Measurements from ENCODE around the gene CASKIN2. TPM values are rescaled to one million over a fixed set of nuclear protein-coding genes. Genes with fewer than 3 reads are reported as not detected.

Gene CASKIN2
- total RNA-seq, 2 experiments from 2014 or later: 1.0 to 1.1 TPM

DNA sequence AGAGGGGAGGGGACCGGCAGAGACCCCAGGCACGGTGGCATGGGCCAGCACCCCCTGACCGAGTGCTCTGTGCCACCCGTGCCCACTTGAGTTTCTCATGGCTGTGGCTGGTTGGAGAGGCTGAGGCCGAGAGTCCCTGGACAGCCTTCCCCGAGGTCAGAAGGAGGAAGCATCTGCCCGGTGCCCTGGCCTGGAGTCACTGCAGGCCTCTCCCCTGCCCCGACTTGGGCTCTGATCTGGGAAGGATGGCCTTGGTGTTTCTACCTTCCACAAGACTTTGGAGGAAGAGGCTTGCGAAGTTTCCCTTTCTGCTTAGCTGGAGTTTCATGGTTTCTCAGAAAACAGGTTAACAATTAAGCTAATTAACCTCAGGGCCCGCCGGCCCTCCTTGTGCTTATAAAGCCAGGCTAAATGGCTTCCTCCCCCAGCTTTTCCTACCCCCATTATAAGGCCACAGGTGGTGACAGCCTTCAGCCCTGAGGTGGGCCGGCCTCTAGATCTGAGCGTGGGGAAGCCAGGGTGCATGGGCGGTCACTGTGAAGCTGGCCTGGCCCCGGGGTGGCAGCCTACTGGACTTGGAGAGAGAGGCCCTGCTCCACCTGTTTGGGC is 27.5 kb upstream of the CASKIN2 start:
- Mint-ChIP-seq H3K27me3 (ENCODE audit: low read depth) (no peaks in the 10 kb centered on the region), H3K4me3 (no peak overlapping the region), H3K4me1 (ENCODE audit: low read depth) (no peaks in the 10 kb centered on the region), H3K27ac (no peak overlapping the region), H3K36me3 (ENCODE audit: low read depth) (peaks cover 1% of the 10 kb centered on the region), H3K9me3 (no peaks in the 10 kb centered on the region)
- DNase-seq: no peak
- intact Hi-C loops (cut with micrococcal nuclease): no loop called here
- CTCF ChIA-PET: interaction anchor here (1.0 kb wide), 1 partner anchor 15 kb away, joined by 3 read pairs; no protein-coding TSS in a partner anchor

- Mint-ChIP-seq H3K27me3 (ENCODE audit: low read depth) (no peaks in the 10 kb centered on the region), H3K36me3 (ENCODE audit: low read depth) (peaks cover 1% of the 10 kb centered on the region), H3K27ac (no peak overlapping the region), H3K4me1 (ENCODE audit: low read depth) (no peaks in the 10 kb centered on the region), H3K4me3 (no peak overlapping the region), H3K9me3 (no peaks in the 10 kb centered on the region)
- intact Hi-C loops (cut with micrococcal nuclease): no loop called here
- no peak for DNase-seq
- CTCF ChIA-PET: no interaction called here
Observed at GRCh38 chr17:75542229-75542628, 26.9 kb upstream of the CASKIN2 start.

DNA sequence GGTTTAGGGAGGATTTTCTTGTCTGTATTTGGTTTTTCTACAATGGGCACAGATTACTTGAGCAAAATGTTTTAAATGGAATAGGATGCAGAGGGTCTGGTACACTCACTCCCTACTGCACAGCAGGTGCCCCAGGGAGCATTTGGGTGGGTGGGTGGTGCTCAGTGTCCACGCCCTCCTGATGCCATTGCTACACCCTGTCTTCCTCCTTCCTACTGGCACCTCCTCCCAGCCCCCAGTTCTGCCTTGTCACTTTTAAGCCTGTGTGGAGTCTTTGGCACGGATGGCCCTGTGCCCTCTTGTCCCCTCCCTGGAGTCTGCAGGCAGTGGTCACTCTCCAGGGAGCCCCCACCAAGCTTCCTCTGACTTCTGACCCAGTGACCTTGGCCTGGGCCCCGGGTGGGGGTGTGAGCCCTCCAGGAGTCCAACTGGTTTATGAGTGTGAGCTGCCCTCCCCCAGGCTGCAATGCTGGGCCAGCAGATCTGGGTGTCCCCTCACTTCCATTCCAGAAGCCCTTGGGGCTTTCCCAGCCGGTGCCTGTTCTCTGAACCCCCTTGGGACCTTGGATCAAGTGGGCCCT is 25.7 kb upstream of the CASKIN2 start:
- Mint-ChIP-seq H3K4me3 (no peak overlapping the region), H3K27ac (no peak overlapping the region), H3K27me3 (ENCODE audit: low read depth) (no peaks in the 10 kb centered on the region), H3K9me3 (no peaks in the 10 kb centered on the region), H3K36me3 (ENCODE audit: low read depth) (no peaks in the 10 kb centered on the region), H3K4me1 (ENCODE audit: low read depth) (no peaks in the 10 kb centered on the region)
- DNase-seq: no peak
- intact Hi-C loops (cut with micrococcal nuclease): no loop called here
- CTCF ChIA-PET: no interaction called here

DNA sequence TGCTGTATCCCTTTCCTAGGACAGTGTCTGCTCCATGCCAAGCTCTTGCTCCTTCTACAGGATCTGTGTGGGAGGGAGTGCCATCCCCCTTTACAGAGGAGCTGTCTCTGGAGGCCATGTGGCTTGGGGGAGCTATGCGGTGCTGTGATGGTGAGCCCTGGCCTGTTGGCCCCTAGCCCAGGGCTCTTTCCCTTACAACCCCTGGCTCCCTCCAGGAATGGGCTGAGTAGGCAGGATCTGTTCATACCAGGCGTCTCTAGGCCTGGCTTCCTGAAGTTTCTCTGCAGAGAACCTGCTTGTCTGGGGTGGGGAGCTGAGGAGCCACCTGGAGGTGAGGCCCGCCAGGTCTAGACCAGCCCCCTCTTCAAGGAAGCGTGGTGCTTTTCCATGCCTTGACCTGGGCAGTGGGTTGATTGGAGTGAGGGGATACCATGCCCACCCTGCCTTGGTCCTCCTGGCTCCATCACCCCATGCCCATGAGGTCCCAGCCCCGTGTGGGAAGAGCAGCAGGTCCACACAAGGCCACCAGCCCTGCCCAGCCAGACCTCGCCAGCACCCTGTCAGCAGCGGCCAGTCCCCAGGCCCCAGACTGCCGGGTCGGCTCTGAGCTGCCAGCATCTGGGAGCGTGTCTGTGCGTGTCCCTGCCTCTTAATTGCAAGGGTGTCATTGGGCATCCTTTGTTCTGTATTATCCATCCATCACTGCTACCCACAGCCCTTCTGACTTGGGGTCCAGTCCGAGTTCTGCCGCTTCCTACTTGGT is 24.8 kb upstream of the CASKIN2 start:
- intact Hi-C loops (cut with micrococcal nuclease): no loop called here
- CTCF ChIA-PET: interaction anchor here (0.6 kb wide), 1 partner anchor 468 kb away, joined by 4 read pairs; no protein-coding TSS in a partner anchor
- H3K4me1 Mint-ChIP-seq (ENCODE audit: low read depth): peaks cover 7% of the 10 kb centered on the region
- H3K4me3 Mint-ChIP-seq: no peak overlapping the region
- DNase-seq: no peak
- no peaks in the 10 kb centered on the region for H3K27me3 Mint-ChIP-seq (ENCODE audit: low read depth)
- H3K36me3 Mint-ChIP-seq (ENCODE audit: low read depth): no peaks in the 10 kb centered on the region
- no peaks in the 10 kb centered on the region for H3K9me3 Mint-ChIP-seq
- no peak overlapping the region for H3K27ac Mint-ChIP-seq

DNA sequence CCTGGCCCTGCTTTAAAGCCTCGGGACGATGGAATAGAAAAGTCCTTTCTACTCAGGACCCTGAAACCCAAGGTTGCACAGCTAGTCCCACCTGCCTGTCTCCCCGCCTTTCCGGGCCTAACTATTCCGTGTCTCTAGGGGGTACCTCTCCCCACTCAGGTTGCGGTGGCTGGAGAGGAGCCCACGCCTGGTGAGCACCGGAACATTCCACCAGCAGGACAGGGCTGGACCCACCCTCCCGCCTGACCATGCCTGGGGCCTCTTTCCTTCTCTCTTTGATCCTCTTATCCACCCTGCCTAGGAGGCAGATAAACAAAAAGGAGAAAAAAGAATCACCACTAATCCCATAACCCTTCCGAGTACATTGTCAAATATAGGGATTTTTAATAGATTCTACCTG is 21.0 kb upstream of the CASKIN2 start:
- intact Hi-C loops (cut with micrococcal nuclease): no loop called here
- CTCF ChIA-PET: interaction anchor here (0.8 to 2.0 kb wide), 3 partner anchors 18 to 97 kb away, joined by 3 to 5 read pairs (median 4); partner anchors contain the start of genes SMIM5 and TSEN54
- H3K27ac Mint-ChIP-seq: no peak overlapping the region
- H3K36me3 Mint-ChIP-seq (ENCODE audit: low read depth): no peaks in the 10 kb centered on the region
- no peak for DNase-seq
- no peaks in the 10 kb centered on the region for H3K27me3 Mint-ChIP-seq (ENCODE audit: low read depth)
- H3K4me3 Mint-ChIP-seq: no peak overlapping the region
- H3K9me3 Mint-ChIP-seq: no peaks in the 10 kb centered on the region
- peaks cover 14% of the 10 kb centered on the region for H3K4me1 Mint-ChIP-seq (ENCODE audit: low read depth)

DNA sequence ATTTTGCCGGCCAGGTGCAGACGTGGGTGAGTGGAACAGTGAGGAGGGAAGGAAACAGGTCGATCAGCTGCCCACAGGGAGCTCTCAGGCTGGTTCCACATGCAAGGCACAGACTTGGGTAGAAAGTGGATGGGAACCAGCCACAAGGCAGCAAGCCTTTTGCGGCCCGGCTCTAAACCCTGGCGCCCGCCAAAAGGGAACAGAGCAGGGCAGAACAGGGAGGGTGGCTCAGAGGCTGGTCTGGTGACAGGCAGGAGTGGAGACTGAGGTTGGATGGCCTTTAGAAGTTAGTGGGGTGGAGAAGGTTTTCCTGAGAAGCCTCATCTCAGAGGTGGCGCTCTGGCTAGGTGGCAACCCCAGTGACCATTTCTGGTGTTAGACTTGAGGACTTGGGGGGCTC is 20.5 kb upstream of the CASKIN2 start:
- intact Hi-C loops (cut with micrococcal nuclease): no loop called here
- CTCF ChIA-PET: interaction anchor here (0.8 to 2.0 kb wide), 4 partner anchors 11 to 98 kb away, joined by 3 to 5 read pairs (median 4); partner anchors contain the start of genes LLGL2, SMIM5 and TSEN54
- H3K27me3 Mint-ChIP-seq (ENCODE audit: low read depth): no peaks in the 10 kb centered on the region
- no peak overlapping the region for H3K4me3 Mint-ChIP-seq
- no peaks in the 10 kb centered on the region for H3K36me3 Mint-ChIP-seq (ENCODE audit: low read depth)
- no peak for DNase-seq
- no peaks in the 10 kb centered on the region for H3K9me3 Mint-ChIP-seq
- peaks cover 14% of the 10 kb centered on the region for H3K4me1 Mint-ChIP-seq (ENCODE audit: low read depth)
- H3K27ac Mint-ChIP-seq: no peak overlapping the region

DNA sequence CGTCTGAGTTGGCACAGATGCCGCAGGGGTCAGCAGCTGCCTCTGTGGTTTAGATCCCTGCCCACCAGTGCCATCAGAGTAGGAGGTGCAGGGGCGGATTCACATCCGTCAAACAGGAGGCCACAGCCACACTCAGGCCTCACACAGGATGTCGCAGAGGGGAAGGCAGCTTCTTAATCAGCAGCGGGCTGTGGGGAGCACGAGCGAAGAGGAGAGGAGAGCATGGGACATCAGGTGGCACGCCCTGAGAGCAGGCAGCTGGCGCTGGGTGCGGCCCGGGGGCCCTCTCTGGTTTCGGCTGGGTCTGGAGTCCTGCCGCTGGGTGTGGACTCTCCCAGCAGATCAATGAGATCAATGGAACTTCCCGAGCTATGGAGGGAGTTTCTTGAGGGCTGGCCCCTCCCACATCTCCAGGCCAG is 19.8 kb upstream of the CASKIN2 start:
- Mint-ChIP-seq H3K27ac (no peak overlapping the region), H3K36me3 (ENCODE audit: low read depth) (no peaks in the 10 kb centered on the region), H3K4me1 (ENCODE audit: low read depth) (peaks cover 14% of the 10 kb centered on the region), H3K27me3 (ENCODE audit: low read depth) (no peaks in the 10 kb centered on the region), H3K9me3 (no peaks in the 10 kb centered on the region), H3K4me3 (no peak overlapping the region)
- intact Hi-C loops (cut with micrococcal nuclease): no loop called here
- peak; percentile 83 for DNase-seq
- CTCF ChIA-PET: interaction anchor here (0.9 to 2.0 kb wide), 4 partner anchors 10 to 215 kb away, joined by 3 to 5 read pairs (median 4); partner anchors contain the start of genes LLGL2 and TSEN54

DNA sequence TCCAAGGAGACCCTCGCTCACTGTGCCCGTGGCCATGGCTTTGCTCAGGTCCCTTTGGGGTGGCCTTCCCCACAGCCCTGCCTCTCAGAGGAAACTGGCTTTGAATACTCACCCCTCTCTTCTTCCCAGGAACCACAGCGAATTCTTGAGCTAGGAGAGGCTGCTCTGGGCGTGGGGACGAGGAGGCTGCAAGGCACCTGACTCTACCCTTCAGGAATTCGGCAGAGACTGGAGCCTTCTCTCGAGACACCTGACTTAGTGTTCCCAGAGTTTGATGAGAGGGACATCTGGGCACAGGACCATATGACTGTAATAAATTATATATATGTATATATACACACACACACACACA is 16.4 kb upstream of the CASKIN2 start:
- Mint-ChIP-seq H3K27ac (no peak overlapping the region), H3K4me3 (no peak overlapping the region), H3K36me3 (ENCODE audit: low read depth) (no peaks in the 10 kb centered on the region), H3K9me3 (no peaks in the 10 kb centered on the region), H3K27me3 (ENCODE audit: low read depth) (no peaks in the 10 kb centered on the region), H3K4me1 (ENCODE audit: low read depth) (peaks cover 17% of the 10 kb centered on the region)
- CTCF ChIA-PET: interaction anchor here (0.7 to 1.1 kb wide), 2 partner anchors 15 to 309 kb away, joined by 3 to 4 read pairs; partner anchors contain the start of gene TSEN54
- no peak for DNase-seq
- intact Hi-C loops (cut with micrococcal nuclease): no loop called here

DNA sequence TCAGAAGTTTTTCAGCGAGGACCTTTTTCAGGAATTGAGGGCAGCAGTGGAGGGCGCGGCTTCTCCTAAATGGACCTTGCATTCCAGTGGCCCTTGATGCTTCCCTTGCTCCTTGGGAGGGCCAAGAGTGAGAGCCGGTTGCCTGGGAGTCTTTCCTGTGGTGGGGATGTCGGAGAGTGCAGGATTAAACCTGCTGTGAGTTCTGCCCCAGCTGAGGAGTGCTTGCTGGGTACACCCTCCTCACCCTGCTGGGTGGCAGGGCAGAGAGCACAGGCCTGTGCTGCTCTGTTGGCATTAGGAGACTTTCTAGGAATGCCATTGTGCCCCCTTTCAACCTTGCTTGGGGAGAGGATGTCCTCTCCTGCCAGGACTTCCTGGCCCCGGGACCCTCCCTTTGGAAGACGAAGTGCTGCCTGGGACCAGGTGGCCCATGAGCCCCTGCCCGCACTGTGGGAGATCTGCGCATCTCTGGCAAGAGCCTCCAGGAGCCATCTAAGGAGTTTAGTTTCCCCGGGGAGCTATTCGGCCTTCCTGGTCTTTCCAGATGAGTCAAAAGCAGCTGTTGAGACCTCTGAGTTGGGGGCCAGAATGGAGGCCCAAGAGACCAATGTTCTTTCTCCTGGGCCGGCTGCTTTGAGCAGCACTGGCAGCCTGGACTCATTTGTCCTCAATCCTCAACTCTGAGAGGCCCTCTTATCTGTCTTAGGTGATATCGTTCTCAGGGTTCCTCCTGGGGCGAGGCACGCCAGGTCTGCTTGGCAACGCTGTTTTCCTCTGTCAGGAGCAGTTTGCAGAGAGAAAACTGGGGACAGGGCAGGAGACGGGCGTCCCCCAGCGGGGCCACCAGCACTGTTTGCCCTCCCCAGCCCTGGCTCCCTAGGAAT is 15.7 kb upstream of the CASKIN2 start:
- H3K9me3 Mint-ChIP-seq: no peaks in the 10 kb centered on the region
- CTCF ChIA-PET: interaction anchor here (0.7 kb wide), 1 partner anchor 310 kb away, joined by 3 read pairs; no protein-coding TSS in a partner anchor
- no peaks in the 10 kb centered on the region for H3K27me3 Mint-ChIP-seq (ENCODE audit: low read depth)
- intact Hi-C loops (cut with micrococcal nuclease): no loop called here
- H3K4me3 Mint-ChIP-seq: no peak overlapping the region
- peaks cover 23% of the 10 kb centered on the region for H3K4me1 Mint-ChIP-seq (ENCODE audit: low read depth)
- no peak for DNase-seq
- H3K27ac Mint-ChIP-seq: no peak overlapping the region
- no peaks in the 10 kb centered on the region for H3K36me3 Mint-ChIP-seq (ENCODE audit: low read depth)

DNA sequence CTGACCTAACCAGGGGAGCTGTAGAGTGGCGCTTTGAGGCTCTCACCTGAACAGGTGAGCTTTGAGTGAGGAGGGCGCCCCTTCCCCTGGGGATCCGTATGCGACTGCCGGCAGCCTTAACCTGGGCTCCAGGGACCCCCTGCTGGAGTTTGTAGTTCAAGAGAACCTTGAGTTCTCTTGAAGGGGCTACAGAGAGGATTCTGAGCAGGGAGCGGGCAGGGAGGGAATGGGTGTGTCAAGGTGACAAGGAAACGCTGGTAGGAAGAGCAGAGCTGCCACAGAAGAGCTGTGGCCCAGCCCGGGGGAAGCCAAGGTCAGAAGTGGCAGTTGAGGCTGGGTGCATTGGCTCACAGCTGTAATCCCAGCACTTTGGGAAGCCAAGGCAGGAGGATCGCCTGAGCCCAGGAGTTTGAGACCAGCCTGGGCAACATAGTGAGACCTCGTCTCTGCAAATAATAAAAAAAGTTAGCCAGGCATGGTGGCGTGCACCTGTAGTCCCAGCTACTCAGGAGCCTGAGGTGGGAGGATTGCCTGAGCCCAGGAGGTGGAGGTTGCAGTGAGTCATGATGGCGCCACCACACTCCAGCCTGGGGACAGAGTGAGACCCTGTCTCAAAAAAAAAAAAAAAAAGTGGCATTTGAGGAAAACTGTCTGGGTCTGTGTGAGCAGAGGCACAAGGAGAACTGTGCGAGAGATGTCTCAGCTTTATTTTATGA is 11.4 kb upstream of the CASKIN2 start:
- H3K4me1 Mint-ChIP-seq (ENCODE audit: low read depth): peaks cover 9% of the 10 kb centered on the region
- DNase-seq: no peak
- no peaks in the 10 kb centered on the region for H3K9me3 Mint-ChIP-seq
- H3K27ac Mint-ChIP-seq: no peak overlapping the region
- no peaks in the 10 kb centered on the region for H3K36me3 Mint-ChIP-seq (ENCODE audit: low read depth)
- no peaks in the 10 kb centered on the region for H3K27me3 Mint-ChIP-seq (ENCODE audit: low read depth)
- peak overlapping the region; percentile 58 for H3K4me3 Mint-ChIP-seq
- CTCF ChIA-PET: interaction anchor here (1.0 to 1.2 kb wide), 2 partner anchors 17 to 24 kb away, joined by 3 read pairs; no protein-coding TSS in a partner anchor
- intact Hi-C loops (cut with micrococcal nuclease): no loop called here

DNA sequence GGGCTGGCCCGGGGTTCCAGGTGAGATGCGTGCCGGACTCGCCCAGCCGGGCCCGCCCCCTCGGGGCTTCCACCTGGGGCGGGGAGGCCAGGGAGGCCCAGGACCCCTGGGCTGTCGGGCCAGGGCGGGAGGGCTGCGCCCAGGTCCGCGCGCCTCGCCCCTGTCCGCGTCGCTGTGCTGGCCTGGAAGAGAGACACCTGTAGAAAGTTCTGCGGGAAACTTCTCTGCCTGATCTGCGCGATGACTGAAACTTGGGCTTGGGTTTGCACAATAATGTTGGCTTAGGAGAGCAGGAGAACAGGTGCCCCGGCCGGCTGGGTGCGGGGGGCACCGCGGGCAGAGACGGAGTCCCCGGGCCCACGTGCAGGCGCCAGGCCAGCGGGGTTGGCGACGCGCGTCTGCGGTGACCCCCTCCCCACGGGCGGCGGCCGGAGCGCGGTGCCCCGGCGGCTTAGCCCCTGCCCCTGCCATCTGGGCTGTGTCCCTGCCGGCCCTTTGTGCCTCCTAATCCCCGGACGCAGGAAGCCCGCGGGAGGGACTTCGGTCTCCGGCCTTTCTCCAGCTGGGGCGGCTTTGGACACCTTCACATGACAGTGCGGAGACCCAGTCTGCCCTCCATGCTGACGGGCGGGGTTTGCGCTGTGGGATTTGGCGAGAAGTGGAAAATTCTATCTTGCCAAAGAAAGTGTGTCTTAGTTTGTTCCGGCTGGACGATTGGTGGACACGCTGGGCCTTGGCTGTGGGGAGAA is 10.6 kb upstream of the CASKIN2 start:
- Mint-ChIP-seq H3K9me3 (no peaks in the 10 kb centered on the region), H3K36me3 (ENCODE audit: low read depth) (no peaks in the 10 kb centered on the region), H3K27me3 (ENCODE audit: low read depth) (no peaks in the 10 kb centered on the region), H3K4me1 (ENCODE audit: low read depth) (peaks cover 9% of the 10 kb centered on the region), H3K4me3 (peak overlapping the region; percentile 58), H3K27ac (no peak overlapping the region)
- CTCF ChIA-PET: interaction anchor here (0.7 to 1.0 kb wide), 4 partner anchors 9 to 101 kb away, joined by 3 to 4 read pairs (median 4); partner anchors contain the start of gene TSEN54
- intact Hi-C loops (cut with micrococcal nuclease): loop anchor here (1.0 to 2.0 kb wide), 4 partner anchors 10 to 237 kb away; partner anchors contain the start of genes SLC25A19 and TSEN54
- no peak for DNase-seq
